ENCODE measurements around the gene C6orf136.

The C6orf136 gene

DNA sequence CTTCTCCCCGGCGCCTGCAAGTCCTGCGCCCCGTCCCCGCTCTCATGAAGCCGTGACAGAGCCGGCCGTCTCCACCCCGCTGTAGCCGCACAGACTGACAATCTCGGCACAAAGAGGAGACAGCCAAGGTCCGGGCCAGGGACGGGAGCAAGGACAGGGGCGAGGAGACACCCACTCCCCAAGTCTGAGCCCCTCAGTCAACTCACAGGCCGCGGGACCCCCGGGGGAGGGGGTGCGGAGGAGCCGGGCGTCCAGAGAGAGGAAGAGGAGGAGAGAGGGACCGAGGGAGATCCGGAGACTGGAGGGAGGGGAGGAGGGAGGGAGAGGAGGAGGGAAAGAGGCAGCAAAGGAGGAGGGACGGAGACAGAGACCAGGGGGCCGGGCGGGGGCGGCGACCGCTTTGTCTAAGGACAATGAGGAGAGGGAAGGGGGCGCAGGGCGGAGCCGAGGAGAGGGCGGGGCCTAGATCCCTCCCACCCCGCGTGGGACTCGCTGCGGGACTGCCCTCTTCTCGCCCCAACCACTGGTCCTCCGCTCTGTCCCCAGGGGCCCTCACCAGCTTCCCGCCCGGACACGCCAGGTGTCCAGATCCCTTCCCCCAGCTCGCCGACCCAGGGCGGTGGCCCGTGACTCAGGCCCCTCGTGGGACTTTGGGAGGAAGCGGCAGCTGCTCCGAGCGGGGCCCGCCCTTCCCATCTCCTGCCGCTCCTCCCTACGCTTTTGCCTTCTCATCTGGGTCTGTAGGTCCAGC, 40.1 kb downstream of the C6orf136 start:
- peak; percentile 98 for DNase-seq (ENCODE audit: low read depth)

DNA sequence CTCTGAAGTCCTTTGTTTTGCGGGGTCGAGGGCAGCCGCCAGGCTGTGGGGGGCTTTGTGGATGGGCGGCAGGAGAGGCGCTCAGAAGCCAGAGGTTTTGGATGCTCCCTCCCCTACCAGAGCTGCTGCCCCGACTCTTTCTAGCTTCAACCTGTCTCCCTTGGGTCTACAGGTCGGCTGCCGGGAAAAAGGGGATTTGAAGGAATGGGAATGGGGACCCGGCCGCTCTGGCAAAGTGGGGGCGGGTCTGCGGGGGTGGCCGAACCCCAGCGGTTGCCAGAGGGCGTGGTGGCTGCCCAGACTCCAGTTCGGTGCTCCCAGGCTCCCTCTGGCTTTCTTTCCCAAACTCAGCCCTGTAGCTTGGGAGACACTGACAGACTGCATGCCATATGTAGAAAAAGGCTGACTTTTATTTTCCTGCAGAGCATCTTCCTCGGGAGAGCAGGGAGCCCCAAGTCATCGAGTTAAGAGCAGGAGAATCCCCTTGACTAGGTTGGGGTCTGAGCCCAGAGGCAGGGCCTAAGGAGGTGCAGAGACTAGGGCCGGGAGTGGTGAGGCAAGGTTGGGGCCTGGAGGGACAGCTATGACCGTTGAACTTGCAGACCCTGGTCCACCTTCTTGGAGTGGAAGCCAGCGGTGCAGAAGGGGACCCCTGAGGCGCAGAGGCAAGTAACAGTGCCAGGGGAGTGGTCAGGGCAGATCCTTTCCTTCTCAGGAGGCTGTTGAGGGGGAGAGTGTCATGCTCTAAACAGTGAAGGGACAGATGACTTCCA, 40.9 kb downstream of the C6orf136 start:
- peak; percentile 63 for DNase-seq (ENCODE audit: low read depth)

DNA sequence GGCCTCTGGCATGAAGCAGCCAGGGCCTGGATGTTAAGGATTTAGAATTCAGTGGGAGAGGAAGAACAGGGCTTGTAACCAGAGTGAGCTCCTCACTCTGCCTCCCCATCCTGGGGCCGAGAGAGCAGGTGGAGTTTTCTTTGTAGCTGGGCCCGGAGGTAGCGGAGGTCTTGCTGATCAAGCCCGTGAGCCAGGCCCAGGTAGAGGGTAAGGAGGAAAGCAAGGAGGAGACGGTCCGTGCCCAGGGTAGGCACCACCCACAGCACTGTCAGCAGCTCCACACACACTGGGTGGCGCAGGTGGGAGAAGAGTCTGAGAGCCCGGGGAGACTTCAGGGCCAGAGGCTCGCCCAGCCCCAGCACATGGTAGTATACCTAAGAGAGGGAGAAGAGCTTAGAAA, 41.6 kb downstream of the C6orf136 start:
- DNase-seq (ENCODE audit: low read depth): no peak

GRCh38 chr6:30689022-30689865, 42.3 kb downstream of the C6orf136 start:
- no peak for DNase-seq (ENCODE audit: low read depth)

GRCh38 chr6:30689985-30690384, 43.1 kb downstream of the C6orf136 start:
- DNase-seq (ENCODE audit: low read depth): no peak

GRCh38 chr6:30690403-30691207, 43.7 kb downstream of the C6orf136 start, which contains the start of gene NRM:
TSS of gene NRM (minus strand) at chr6:30690984. CDS start at chr6:30690974, 10 bp downstream.
- peak; percentile 91 for DNase-seq (ENCODE audit: low read depth)

DNA sequence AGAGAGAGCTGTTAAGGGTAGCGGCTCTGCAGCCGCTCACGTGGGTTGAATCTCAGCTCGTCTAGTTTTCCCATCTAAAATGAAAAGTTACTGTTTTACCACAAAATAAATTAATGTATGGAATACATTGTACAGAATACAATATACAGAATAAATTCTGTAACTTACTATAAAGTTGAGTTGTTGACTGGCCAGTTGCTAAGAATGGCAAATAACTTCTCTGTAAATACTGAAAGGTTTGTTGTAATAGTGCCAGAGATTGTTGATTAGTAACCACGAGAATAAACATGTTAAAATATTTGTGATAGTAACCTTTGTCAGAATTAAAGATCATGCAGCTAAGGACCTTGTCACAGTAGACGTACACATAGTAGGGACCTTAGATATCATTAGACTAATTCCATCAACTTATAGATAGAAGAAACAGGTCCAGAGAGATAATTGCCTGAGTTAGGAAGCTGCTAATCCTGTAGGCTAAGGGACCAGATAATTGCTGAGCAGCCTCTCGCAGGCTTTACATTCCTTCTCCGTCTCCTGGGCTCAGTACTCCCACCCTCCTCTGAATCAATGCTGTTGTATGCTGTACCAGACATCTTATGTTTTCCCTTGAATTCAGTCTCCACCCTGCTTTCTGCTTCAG, 44.4 kb downstream of the C6orf136 start:
- no peak for DNase-seq (ENCODE audit: low read depth)

- no peak for DNase-seq (ENCODE audit: low read depth)
These were observed 49.5 kb downstream of the C6orf136 start for GRCh38 chr6:30696432-30696831.

GRCh38 chr6:30700340-30700739, 53.4 kb downstream of the C6orf136 start:
- DNase-seq (ENCODE audit: low read depth): no peak

Data from ELR (cell line).